Neutrophil (primary cell): ENCODE measurements around the gene THSD7B.
"Not testable (repeated sequence)": the region's sequence is repeated elsewhere in the genome, so short reads cannot be mapped to it uniquely, and the experiment has no call there.

ENCODE experiments used
- H3K27ac ChIP-seq: fragments of 200-600 bp; sonication (generic); 2 replicates; pipeline ENCODE4 v1.5.1; 2016; ENCODE audit warnings: mild to moderate bottlenecking, moderate library complexity
- H3K27me3 ChIP-seq: fragments of 200-600 bp; sonication (generic); 2 replicates; pipeline ENCODE4 v1.6.0; 2016; ENCODE audit warnings: mild to moderate bottlenecking
- H3K36me3 ChIP-seq: fragments of 200-600 bp; sonication (generic); 2 replicates; pipeline ENCODE4 v1.5.1; 2017
- H3K4me1 ChIP-seq, 2 experiments: fragments of 200-600 bp in 1 of 2; sonication (generic) in 1 of 2; 1 replicate in 1 of 2; 2 replicates in 1 of 2; pipeline versions ENCODE4 v1.5.1 to v1.6.1; 2013 to 2016; ENCODE audit warnings: low read depth in 1 of 2, low read length in 1 of 2, mild to moderate bottlenecking in 1 of 2, moderate library complexity in 1 of 2; ENCODE audit not compliant: control insufficient read depth in 1 of 2, insufficient read depth in 1 of 2
- H3K4me3 ChIP-seq, 2 experiments: fragments of 200-600 bp in 1 of 2; sonication (generic) in 1 of 2; 1 replicate in 1 of 2; 2 replicates in 1 of 2; pipeline ENCODE4 v1.5.1; 2013 to 2016; ENCODE audit warnings: low read depth in 1 of 2, low read length in 1 of 2, mild to moderate bottlenecking in 1 of 2, moderate library complexity in 1 of 2
- H3K9me3 ChIP-seq: fragments of 200-600 bp; sonication (generic); 2 replicates; pipeline ENCODE4 v1.5.1; 2016
- CTCF ChIP-seq: fragments of 200-600 bp; sonication (generic); IDR thresholded peaks from 2 replicates; pipeline ENCODE4 v1.5.1; 2016; ENCODE audit warnings: antibody characterized with exemption

THSD7B gene

GRCh38 chr2:137689549-137689948, 924.2 kb downstream of the THSD7B start:
- H3K36me3 ChIP-seq: no peaks in the 10 kb centered on the region
- H3K27me3 ChIP-seq: no peaks in the 10 kb centered on the region
- no peak overlapping the region for H3K4me3 ChIP-seq
- no peak for TF ChIP-seq CTCF
- H3K27ac ChIP-seq: no peak overlapping the region
- H3K4me1 ChIP-seq: no peaks in the 10 kb centered on the region
- H3K9me3 ChIP-seq: no peaks in the 10 kb centered on the region

- no peak overlapping the region for H3K4me3 ChIP-seq
Observed at GRCh38 chr2:137693534-137693933, 928.2 kb downstream of the THSD7B start.

GRCh38 chr2:137696916-137697315, 931.6 kb downstream of the THSD7B start:
- Histone ChIP-seq H3K9me3 (no peaks in the 10 kb centered on the region), H3K4me3 (no peak overlapping the region), H3K4me1 (no peaks in the 10 kb centered on the region), H3K27ac (no peak overlapping the region), H3K36me3 (no peaks in the 10 kb centered on the region), H3K27me3 (no peaks in the 10 kb centered on the region)
- TF ChIP-seq CTCF: no peak

More at GRCh38 chr2:137693534-137693933, 928.2 kb downstream of the THSD7B start:
- Histone ChIP-seq H3K36me3 (no peaks in the 10 kb centered on the region), H3K27ac (no peak overlapping the region), H3K9me3 (no peaks in the 10 kb centered on the region), H3K27me3 (no peaks in the 10 kb centered on the region), H3K4me1 (no peaks in the 10 kb centered on the region)
- TF ChIP-seq CTCF: no peak

GRCh38 chr2:137700250-137700649, 934.9 kb downstream of the THSD7B start:
- not testable (repeated sequence) for H3K36me3 ChIP-seq, H3K9me3 ChIP-seq, H3K4me3 ChIP-seq, H3K27me3 ChIP-seq, H3K27ac ChIP-seq, H3K4me1 ChIP-seq

GRCh38 chr2:137700681-137701080, 935.3 kb downstream of the THSD7B start:
- Histone ChIP-seq H3K27me3 (no peaks in the 10 kb centered on the region), H3K4me1 (no peaks in the 10 kb centered on the region), H3K36me3 (no peaks in the 10 kb centered on the region), H3K4me3 (no peak overlapping the region), H3K9me3 (no peaks in the 10 kb centered on the region), H3K27ac (no peak overlapping the region)
- TF ChIP-seq CTCF: no peak

- H3K36me3 ChIP-seq: no peaks in the 10 kb centered on the region
- peaks cover 0 to 5% of the 10 kb centered on the region in 2 experiments for H3K4me1 ChIP-seq
- H3K27me3 ChIP-seq: no peaks in the 10 kb centered on the region
- no peak overlapping the region for H3K27ac ChIP-seq
- H3K4me3 ChIP-seq: no peak overlapping the region
- H3K9me3 ChIP-seq: no peaks in the 10 kb centered on the region
- TF ChIP-seq CTCF: no peak
Observed at GRCh38 chr2:137705296-137705695, 940.0 kb downstream of the THSD7B start.
